Body of pancreas (tissue), 4 donors: ENCODE results near the gene TAF12. TPM values are rescaled to one million over a fixed set of nuclear protein-coding genes. Genes with fewer than 3 reads are reported as not detected.
"Not testable (repeated sequence)": the region's sequence is repeated elsewhere in the genome, so short reads cannot be mapped to it uniquely, and the experiment has no call there.

ENCODE experiments used
- ATAC-seq: fragments of 150-250 bp; one replicate; pipeline ENCODE4 v1.9.1; 2016
- DNase-seq, 4 donors: peaks; one replicate each; pipeline ENCODE4 v3.0.0-alpha.2; 2019
- H3K27ac ChIP-seq, 4 donors: fragments of 200-600 bp; sonication (generic); 1 replicate in 3 of 4; 2 replicates in 1 of 4; pipeline versions ENCODE4 v1.5.1 to v1.6.1; 2016 to 2019; ENCODE audit warnings: mild to moderate bottlenecking in 1 of 4, mixed read lengths in 1 of 4, moderate library complexity in 1 of 4
- H3K27me3 ChIP-seq, 2 donors: fragments of 200-600 bp; sonication (generic); one replicate each; pipeline ENCODE4 v1.6.0; 2016; ENCODE audit warnings: mild to moderate bottlenecking in 1 of 2
- H3K36me3 ChIP-seq, 2 donors: fragments of 200-600 bp; sonication (generic); replicated peaks in 1 of 2; 2 replicates each; pipeline ENCODE4 v1.5.1; 2016; ENCODE audit warnings: low read depth in 2 of 2; ENCODE audit not compliant: insufficient read depth in 1 of 2
- H3K4me1 ChIP-seq: fragments of 200-600 bp; sonication (generic); one replicate; pipeline ENCODE4 v1.6.0; 2016
- H3K4me3 ChIP-seq, 2 donors: fragments of 200-600 bp; sonication (generic); 1 replicate in 1 of 2; 2 replicates in 1 of 2; pipeline ENCODE4 v1.5.1; 2016 to 2019
- H3K9me3 ChIP-seq, 3 donors: fragments of 200-600 bp; sonication (generic); 1 replicate in 2 of 3; 2 replicates in 1 of 3; pipeline ENCODE4 v1.5.1; 2016
- CTCF ChIP-seq, 7 experiments: fragments of 450-650 bp in 4 of 7; fragments of 200-600 bp in 3 of 7; sonication (generic) in 3 of 7; IDR thresholded peaks; one replicate each; pipeline ENCODE4 v1.5.1; 2016 to 2019; ENCODE audit warnings: antibody characterized with exemption in 7 of 7
- POLR2A ChIP-seq, 3 donors: fragments of 450-650 bp; IDR thresholded peaks; one replicate each; pipeline ENCODE4 v1.6.1; 2016; ENCODE audit warnings: antibody characterized with exemption in 3 of 3, mild to moderate bottlenecking in 2 of 3
- WGBS, 2 donors: methylation state at CpG; one replicate each; pipeline ENCODE4 v1.1.5; 2017; 5-methylcytosine and 5-hydroxymethylcytosine counted together
- intact Hi-C: fragments of 100-400 bp; cut with DNase I; formaldehyde crosslinking; loops from one replicate; pipeline ENCODE4 v1.15.1; 2023
- total RNA-seq, 2 donors: library from RNA; depleted of rRNA; stranded (reverse); fragments of >200 nt; gene quantifications; one replicate each; pipeline ENCODE4 v1.1.0, GENCODE V29; 2016

TAF12 gene
- total RNA-seq, 2 donors from 2014 or later = 11.7 to 11.9 TPM

- H3K4me1 ChIP-seq = peaks cover 5% of the 10 kb centered on the region
- WGBS, 2 donors = 26 to 33% methylated on average over 9 to 13 of the region's 13 CpGs
- H3K27ac ChIP-seq = peak within 1 kb of the TSS in 1 of 4 donors; percentile 7
- H3K9me3 ChIP-seq = no peaks in the 10 kb centered on the region
- TF ChIP-seq CTCF (IDR thresholded peaks at IDR 0.05) (no peak), POLR2A (IDR thresholded peaks at IDR 0.05) (peak in 1 of 3 donors; percentile 5)
- H3K36me3 ChIP-seq = no peaks in the 10 kb centered on the region
- H3K27me3 ChIP-seq = no peaks in the 10 kb centered on the region
- DNase-seq (peak in 3 of 4 donors; percentile 32 to 52 (median 45)), ATAC-seq (peak; percentile 65)
- H3K4me3 ChIP-seq = no peak within 1 kb of the TSS
- intact Hi-C loops = no loop called here
These were observed 51.1 kb downstream of the TAF12 start, which contains the start of gene RAB42 for GRCh38 chr1:28591708-28592320. Gene RAB42 (plus strand): TSS chr1:28592265. CDS start chr1:28592512, 247 bp downstream.

DNA sequence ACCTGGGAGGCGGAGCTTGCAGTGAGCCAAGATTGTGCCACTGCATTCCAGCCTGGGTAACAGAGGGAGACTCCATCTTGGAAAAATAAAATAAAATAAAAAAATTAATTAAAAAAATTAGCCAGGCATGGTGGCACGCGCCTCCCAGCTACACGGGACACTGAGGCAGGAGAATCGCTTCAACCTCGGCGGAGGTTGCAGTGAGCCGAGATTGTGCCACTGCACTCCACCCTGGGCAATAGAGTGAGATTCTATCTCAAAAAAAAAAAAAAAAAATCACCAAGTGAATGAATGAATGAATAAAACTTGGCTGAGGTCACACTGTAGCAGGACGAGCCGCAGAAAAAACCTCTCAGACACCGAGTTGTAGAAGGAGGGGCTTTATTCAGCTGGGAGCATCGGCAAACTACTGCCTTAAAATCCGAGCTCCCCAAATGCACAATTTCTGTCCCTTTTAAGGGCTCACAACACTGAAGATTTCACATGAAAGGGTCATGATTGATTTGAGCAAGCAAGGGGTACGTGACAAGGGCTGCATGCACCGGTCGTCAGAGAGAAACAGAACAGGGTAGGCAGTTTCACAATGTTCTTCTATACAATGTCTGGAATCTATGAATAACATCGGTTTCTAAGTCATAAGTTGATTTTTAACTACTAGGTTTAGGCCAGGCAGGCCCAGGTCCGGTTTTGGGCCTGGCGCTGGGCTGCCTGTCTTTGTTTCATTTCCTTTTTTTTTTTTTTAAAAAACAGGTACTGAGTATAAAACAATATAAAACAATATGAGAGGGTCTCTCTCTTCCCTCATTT, 56.1 kb downstream of the TAF12 start:
- WGBS, 2 donors = 82 to 83% methylated on average over 19 of the region's 19 CpGs

DNA sequence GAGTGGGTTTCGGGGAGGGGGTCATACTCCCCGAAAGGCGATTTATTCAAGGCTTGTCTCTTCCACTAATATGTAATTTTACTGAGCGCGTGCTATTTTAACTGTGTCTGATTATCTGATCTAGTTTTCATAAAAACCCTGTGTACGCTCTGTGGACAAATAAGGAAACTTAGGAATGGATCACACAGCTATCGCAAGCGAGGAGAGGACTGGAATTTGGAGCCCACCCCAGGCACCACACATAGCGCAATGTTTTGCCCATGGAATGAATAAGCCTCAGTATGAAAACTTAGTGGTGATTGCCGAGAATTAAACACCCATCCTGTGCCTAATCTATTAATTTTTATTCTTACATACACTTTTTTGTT, 60.6 kb downstream of the TAF12 start:
- no peaks in the 10 kb centered on the region for H3K27me3 ChIP-seq
- 2 to 5% methylated on average over 10 of the region's 10 CpGs for WGBS, 2 donors
- no peak for TF ChIP-seq POLR2A (IDR thresholded peaks at IDR 0.05)
- TF ChIP-seq CTCF (IDR thresholded peaks at IDR 0.05) = no peak
- DNase-seq (no peak), ATAC-seq (peak; percentile 8)
- peaks cover 4 to 13% of the 10 kb centered on the region in 2 donors for H3K36me3 ChIP-seq
- H3K27ac ChIP-seq = peak overlapping the region; percentile 70 to 88 (median 76)
- peaks cover 21% of the 10 kb centered on the region for H3K4me1 ChIP-seq
- no peaks in the 10 kb centered on the region for H3K9me3 ChIP-seq
- H3K4me3 ChIP-seq = peak overlapping the region in 1 of 2 donors; percentile 60
- intact Hi-C loops = no loop called here

More for the DNA sequence above, 56.1 kb downstream of the TAF12 start:
- H3K4me1 ChIP-seq, H3K36me3 ChIP-seq, H3K9me3 ChIP-seq, H3K27me3 ChIP-seq, intact Hi-C loops, DNase-seq, ATAC-seq, H3K4me3 ChIP-seq: not testable (repeated sequence)
- H3K27ac ChIP-seq = peak overlapping the region in 1 of 4 donors; percentile 18

- Histone ChIP-seq H3K27me3 (no peaks in the 10 kb centered on the region), H3K27ac (peak overlapping the region; percentile 70 to 88 (median 76)), H3K36me3 (peaks cover 4 to 13% of the 10 kb centered on the region in 2 donors), H3K4me1 (peaks cover 21% of the 10 kb centered on the region), H3K4me3 (peak overlapping the region; percentile 46 to 60), H3K9me3 (no peaks in the 10 kb centered on the region)
- WGBS, 2 donors = 0 to 1% methylated on average over 2 to 75 of the region's 75 CpGs
- ATAC-seq (peak; percentile 97), DNase-seq (peak; percentile 96 to 97 (median 96))
- peak; percentile 95 to 99 (median 98) for TF ChIP-seq POLR2A (IDR thresholded peaks at IDR 0.05)
- TF ChIP-seq CTCF (IDR thresholded peaks at IDR 0.05) = peak in 4 of 7 experiments; percentile 10 to 57 (median 46)
- intact Hi-C loops = no loop called here
These were observed 61.2 kb downstream of the TAF12 start for GRCh38 chr1:28581531-28582247.
